GM21576 (cell line): ENCODE results near the gene CPNE5.
"Not testable (repeated sequence)": the region's sequence is repeated elsewhere in the genome, so short reads cannot be mapped to it uniquely, and the experiment has no call there.

Source experiments
- ATAC-seq: cut with Tn5 transposase; IDR thresholded peaks from one replicate; pipeline ENCODE4 v1.9.1; 2021; ENCODE audit warnings: mild to moderate bottlenecking, moderate library complexity; ENCODE audit not compliant: unreplicated experiment

CPNE5 gene

DNA sequence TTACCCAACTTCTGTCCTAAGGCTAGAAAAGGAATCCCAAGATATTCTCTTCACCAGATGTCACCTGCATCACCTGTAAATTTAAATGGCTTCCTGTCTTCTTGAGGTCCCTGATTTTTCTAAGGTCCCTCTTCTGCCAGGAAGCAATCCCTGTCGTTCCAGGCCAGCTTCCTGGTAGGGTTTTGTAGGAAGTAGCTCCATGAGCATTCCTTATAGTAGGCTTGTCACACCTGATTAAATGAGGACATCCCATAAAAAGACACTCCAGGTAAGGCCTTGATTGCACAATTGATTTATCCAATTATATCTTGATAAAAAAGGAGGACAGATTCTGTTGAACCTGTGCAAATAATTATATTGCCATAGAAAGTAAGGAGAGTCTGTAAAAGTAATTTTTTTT, 132.9 kb downstream of the CPNE5 start:
- no peak for ATAC-seq

DNA sequence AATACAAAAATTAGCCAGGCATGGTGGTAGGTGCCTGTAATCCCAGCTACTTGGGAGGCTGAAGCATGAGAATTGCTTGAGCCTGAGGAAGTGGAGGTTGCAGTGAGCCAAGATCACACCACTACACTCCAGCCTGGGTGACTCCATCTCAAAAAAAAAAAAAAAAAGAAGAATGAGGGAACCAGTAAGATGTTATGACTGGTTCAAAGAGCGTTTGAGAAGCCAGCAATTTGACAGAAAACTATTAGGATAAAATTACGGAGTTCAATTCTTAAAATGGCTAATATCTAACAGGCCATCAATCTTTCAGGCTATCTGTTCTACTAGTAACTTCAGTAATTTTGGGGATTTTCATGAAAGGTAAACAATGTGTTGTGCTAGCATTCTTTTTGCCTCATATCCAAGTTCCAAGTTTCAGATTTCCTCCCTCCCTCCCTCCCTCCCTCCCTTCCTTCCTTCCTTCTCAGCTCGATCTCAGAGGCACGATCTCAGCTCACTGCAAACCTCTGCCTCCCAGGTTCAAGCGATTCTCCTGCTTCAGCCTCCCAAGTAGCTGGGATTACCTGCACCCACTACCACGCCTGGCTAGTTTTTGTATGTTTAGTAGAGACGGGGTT, 134.2 kb downstream of the CPNE5 start:
- ATAC-seq: not testable (repeated sequence)

DNA sequence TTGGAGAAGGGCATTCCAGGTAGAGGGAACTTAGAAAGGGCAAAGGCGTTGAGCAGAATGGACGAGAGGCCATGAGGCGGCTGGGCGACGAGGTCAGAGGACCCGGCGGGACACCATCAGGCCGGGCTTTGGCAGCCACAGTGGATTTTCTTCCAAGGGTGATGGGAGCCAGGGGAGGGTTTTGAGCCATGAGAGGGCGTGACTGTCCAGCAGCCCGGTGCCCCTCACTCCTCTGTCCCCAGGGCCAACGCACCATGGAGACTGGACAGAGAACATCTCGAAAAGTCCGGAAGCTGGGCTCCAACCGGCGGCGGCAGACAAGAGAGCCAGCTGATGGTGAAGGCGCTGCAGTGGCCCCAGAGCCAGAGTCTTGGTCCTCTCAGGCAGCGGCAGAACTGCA, 135.3 kb downstream of the CPNE5 start:
- ATAC-seq: no peak

DNA sequence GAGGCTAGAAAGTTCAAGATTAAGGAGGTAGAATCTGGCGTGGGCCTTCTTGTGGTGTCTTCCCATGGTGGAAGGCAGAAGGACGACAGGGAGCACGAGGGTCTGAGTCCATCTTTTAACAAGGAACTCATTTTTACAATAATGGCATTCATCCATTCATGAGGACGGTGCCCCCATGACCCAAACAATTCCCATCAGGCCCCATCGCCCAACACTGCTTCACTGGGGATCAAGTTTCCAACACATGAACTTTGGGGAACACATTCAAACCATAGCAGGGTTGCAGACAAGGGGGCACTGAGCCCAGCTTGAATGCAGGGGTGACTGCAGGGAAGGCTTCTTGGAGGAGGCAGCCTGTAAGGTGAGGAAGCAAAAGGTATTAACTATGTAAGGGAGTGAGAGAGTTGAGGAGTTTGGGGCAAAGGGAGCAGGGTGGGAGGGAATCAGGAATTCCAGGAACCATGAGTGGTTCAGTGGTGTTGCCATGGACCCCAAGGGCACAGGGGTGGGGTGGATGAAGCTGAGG, 136.1 kb downstream of the CPNE5 start:
- ATAC-seq: no peak

DNA sequence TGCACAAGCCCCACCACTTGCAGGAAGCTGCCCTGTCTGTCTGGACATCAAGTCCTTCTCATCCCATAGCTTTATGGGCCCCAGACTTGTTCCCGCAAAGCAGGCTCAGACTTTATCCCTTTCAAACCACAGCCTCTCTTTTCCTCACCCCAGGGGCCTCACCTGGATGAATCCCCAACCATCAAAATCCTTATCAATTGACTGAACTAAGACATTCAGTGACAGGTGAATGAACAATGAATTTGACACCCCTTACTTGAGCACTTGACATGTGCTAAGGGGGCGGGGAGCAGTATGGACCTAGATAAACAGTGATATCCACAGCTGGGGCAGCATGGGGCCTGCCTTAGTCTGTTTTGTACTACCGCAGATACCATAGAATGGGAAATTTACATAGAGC, 136.6 kb downstream of the CPNE5 start:
- ATAC-seq: no peak

DNA sequence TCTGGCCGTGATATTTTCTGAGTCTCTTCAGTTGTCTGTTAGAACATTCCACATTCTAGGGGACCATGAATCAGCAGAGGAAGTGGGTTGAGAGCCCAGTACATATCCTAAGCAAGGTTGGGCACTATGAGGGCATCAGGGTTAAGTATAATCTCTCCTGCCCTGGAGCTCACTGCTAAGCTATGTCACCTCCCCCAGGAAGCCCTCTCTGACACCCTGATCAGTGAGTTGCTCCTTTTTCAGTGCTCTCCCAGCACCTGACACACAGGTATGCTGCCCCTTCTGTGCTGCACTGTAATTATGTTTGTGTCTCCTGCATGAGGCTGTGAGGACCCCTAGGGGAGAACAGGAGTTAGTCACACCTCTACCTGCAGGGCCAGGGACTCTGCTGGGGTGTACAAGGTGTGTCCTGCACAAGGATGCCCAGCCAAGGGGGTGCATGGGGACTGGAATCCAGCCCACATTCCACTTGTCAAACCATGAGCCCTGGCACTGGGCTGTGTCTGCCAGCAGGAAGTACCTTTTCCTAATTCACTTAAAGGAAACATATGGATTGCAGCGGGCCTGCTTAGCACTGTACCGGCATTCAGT, 137.7 kb downstream of the CPNE5 start:
- no peak for ATAC-seq

DNA sequence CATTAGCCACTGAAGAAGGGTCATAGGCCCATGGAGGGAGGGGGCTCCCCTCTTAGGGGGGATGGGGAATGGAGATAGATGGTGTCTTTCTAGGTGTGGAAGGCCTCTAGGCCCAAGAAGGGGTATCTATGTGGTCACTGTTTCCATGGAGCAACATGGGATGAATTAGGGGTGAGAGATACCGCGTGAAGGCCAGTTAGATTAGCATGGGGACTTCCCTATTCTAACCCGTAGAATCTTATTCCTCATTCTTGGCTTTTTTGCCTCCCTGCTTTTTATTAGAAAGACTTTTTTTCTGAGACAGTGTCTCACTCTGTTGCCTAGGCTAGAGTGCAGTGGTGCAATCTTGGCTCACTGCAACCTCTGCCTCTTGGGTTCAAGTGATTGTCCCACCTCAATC, 138.4 kb downstream of the CPNE5 start:
- no peak for ATAC-seq

DNA sequence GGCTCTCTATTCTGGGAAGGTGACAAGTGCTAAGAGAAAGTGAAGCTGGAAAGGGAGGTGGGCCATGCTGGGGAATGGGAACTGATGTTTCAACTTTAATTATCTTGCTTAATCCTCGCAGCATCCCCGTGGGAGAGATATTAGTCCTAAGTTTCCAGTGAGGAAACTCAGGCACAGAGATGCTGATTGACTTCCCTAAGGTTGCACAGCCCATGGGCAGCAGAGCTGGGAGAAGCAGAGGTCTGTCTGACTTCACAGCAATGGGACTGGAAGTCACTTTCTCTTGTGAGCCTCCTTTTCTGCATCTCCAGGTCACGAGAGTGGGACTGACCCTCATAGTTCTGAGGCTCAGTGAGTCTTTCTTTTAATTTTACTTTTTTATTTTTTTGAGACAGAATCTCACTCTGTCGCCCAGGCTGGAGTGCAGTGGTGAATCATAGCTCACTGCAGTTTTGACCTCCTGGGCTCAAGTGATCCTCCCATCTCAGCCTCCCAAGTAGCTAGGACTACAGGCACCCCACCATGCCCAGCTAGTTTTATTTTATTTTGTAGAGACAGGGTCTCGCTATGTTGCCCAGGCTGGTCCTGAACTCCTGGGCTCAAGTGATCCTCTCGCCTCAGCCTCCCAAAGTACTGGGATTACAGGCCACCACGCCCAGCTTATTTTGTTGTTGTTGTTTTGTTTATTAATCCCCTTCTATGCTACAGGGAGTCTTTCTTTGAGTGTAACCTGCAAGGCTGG, 139.0 kb downstream of the CPNE5 start:
- no peak for ATAC-seq

DNA sequence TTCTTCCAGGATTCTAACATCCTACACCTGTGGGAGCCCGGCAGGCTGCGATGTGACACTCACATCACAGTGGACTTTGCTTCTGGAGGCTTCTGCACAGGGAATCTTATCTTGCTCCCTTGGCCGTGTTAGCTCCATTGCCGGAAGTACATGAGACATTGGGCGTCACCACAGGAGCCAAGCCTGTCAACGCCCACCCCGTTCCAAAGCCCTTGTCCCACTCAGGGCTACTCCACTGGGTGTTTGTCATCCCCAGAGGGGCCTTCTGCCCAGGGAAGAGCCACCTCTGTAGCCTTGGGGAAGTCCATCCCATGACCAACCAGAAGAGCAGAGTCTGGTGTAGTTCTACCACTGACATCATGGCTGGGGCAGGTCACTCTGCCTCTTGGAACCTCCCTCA, 139.9 kb downstream of the CPNE5 start:
- no peak for ATAC-seq

DNA sequence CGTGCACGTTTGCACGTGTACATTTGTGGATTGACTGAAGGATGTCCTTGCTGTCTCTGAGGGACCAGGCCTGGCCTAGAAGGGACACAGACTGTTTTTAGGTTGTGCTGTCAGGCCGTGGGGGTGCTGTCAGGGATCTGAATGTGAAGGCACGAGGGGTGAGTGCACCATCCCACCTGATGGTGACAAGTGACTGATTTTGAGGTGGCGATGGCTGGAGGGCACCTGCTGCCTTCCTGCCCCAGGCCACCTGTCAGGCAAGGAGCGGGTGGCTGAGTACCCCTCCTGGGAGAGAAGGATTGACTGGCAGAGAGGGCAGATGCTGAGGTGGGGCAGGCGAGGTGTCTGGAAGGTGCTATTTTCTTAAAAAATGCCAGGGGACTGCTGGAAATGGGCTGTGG, 140.4 kb downstream of the CPNE5 start:
- no peak for ATAC-seq

DNA sequence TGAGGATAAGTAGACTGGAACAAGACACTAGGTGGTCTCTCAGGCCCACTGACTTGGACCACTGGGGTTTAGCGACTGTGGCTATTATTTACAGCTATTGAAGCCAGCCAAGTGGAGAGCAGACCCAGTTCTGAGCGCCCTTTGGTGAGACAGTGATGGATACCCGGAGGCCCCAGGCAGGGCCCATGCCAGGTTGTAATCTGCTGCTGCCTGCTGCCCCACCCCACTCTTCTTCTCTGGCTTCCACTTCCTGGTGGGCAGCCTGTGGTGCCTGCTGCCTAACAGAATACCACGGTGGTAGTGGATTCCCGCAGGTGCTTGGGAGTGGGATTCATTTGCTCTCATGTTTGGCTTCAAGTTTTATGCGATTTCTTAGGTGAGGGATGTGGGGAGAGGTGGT, 141.0 kb downstream of the CPNE5 start:
- ATAC-seq: no peak

DNA sequence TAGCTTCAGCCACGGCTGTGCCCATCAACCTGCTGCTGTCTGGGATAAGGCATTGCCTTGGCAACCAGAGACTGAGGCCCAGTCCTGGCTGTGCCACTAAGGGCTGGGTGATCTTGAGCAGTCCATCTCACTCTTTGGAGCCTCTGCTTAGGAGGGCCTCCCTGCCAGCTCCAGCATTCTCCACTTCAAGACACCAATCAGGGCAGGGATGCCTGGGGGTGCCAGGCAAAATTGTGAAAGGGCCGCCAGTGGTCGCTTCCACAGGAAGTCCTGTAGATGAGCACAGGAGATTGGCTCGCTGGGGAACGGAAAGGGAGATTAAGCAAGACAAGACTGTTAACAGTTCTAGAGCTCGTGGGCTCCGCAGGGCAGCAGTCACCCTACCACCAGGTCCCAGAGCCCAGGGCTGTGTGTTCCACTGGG, 141.8 kb downstream of the CPNE5 start, which contains the start of gene RAB44:
Gene RAB44, plus strand, starts transcription at position 346 of the 423 bp plus-strand sequence. CDS start 6,410 bp downstream, outside the sequence.
- ATAC-seq: no peak

DNA sequence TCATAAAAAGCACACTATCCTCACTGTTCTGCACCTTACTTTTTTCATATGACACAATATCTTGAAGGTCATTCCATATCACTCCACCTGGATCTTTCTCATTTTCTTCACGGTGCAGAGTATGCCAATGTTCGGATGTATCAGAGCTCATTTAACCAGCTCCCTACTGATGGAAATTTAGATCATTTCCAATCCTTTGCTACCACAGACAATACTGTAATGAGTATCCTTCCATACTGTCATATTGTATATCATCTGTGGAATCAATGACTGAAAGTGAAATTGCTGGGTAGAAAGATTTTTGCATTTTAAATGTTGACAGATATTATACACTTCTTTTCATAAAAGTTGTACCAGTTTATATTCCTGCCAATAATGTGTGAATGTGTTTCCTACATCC, 143.8 kb downstream of the CPNE5 start:
- ATAC-seq: no peak

DNA sequence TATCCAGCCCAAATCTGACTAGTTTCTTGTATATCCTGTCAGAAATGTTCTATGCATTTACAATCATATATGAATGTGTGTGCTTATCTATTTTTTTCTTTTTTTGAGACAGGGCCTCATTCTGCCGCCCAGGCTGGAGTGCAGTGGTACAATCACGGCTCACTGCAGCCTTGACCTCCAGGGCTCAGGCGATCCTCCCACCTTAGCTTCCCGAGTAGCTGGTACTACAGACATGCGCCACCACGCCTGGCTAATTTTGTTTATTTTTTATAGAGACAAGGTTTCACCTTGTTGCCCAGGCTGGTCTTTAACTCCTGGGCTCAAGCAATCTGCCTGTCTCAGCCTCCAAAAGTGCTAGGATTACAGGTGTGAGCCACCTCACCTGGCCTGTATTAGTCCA, 144.6 kb downstream of the CPNE5 start:
- no peak for ATAC-seq

DNA sequence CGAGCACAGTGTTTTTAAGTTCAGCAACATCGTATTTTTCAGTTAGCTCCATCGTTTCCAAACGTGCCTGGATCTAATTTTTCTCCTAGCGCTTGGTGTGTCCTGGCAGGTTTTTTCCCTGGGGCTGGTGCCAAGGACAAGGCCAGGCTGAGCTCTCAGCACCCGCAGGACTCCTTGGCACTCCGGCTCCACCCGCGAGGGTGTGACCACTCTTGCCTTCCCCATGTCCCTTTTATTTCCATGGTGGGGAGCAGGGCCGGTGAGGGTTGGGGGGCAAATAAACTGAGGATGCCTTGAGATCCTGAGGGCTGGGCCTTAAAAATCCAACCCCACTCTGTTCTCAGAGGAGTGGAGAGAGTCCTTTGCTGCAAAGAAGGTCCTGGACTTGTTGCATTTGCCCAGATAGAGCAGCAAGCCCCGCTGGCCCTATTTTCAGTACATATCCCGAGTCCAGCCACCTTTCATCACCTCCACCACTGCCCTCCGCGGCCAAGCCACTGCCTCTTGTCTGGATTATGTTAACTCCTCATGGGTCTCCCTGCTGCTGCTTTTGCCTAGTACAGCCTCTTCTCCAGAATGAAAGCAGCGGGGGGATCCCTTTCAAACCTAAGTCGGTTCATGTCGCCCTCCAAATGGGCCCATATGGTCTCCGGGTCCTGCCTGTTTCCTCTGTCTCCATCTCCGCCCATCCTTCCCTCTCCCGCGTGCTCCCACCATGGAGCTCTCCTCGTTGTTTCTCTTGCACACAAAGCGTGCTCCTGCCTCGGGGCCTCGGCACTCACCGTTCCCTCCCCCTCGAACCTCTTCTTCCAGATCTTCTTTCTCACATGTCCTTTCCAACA, 146.2 kb downstream of the CPNE5 start:
- ATAC-seq: no peak

DNA sequence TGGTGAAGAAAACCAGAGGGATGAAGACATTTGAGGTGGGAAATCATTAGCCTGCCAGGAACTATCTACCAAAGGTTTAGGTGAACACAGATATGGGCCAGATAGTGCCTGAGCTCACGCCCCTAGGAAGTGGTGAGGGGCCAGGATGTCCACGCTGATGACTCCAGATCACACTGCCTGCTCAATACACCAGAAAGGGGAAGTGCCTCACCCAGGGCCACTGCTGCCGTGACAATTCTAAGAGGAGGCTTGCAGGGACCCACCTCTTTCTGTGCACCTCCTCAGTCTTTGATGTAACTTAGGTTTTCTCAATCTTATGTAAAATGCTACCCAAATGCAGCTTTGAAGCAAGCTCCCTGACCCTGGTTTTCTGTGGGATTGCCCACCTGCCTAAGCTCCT, 147.0 kb downstream of the CPNE5 start:
- ATAC-seq: peak; percentile 61

DNA sequence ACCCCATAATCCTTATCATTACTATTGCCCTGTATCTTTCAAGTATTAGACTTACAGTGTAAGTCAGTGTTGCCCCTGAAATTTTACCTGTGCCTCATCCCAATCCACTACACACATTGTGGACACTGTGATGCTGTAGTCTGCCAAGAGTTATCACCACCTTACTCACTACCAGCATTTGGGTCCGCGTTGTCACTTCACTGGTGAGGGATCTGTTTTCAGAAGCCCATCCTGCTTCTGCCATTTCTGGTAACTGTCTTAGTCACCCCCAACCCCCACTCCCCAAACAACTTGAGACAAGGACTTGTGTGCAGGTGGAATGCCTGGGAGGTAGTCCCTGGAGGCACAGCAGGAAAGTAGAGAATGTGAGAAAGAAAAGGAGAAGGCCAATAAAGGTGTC, 147.6 kb downstream of the CPNE5 start:
- no peak for ATAC-seq

DNA sequence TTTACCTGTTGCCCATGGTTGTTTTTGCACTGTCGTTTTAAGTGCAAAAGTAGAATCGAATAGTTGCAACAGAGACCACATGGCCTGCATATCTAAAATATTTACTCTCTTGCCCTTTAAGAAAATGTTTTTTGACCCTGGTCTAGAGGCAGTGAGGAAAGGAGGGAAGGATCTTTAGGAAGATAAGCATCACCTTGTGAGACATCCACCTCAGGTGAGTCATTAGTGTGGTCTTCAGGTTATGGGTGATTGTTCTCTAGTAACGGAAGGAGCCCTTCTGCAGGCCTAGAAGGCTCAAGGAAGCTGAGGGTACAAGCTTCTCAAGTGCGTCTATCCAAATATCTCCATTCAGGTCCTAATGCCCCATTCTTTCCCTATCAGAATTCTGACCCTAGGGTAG, 148.2 kb downstream of the CPNE5 start:
- ATAC-seq: no peak
